Measurements from ENCODE around the gene ATP2B2. TPM values are rescaled to one million over a fixed set of nuclear protein-coding genes. Genes with fewer than 3 reads are reported as not detected.

Gene ATP2B2
- total RNA-seq, 1 experiment from 2014 or later: not detected

DNA sequence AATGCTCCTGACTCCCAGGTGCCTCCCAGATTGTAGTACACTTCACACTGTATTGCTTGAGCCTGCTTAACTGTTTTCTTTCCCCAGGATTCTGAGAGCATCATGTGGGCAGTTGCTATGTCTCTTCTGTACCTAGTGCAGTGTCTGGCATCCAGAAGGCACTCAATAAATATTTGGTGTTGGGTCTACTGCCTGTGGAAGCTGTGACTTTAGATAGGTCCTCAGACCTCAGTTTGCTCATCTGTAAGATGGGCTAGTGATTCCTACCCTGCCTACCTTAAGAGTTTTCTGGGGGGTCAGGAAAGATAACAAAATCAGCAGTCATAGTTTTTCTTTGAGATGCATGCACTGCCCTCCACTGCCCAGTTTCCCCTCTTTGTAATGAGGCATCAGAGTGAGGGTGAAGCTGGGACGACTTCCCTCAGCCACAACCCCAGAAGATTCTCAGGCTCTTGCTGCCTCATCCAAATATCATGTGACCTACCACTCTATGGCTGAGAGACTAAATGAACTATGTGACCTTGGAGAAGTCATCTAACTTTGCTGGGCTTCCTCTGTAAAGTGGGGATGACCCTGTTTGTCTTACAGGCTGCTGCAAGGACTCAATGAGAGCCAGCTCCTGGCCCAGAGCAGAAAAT is 50.4 kb downstream of the ATP2B2 start:
- no peak for DNase-seq (ENCODE audit: unreplicated experiment)
- Mint-ChIP-seq H3K27ac (ENCODE audit: low read depth, unreplicated experiment) (no peak overlapping the region), H3K4me3 (ENCODE audit: unreplicated experiment) (no peak overlapping the region), H3K4me1 (ENCODE audit: insufficient read depth, unreplicated experiment) (no peaks in the 10 kb centered on the region), H3K36me3 (ENCODE audit: insufficient read depth, unreplicated experiment) (no peaks in the 10 kb centered on the region), H3K9me3 (ENCODE audit: unreplicated experiment) (no peaks in the 10 kb centered on the region), H3K27me3 (ENCODE audit: insufficient read depth, unreplicated experiment) (peaks cover 35% of the 10 kb centered on the region)
- TF ChIP-seq, protein P1, sequence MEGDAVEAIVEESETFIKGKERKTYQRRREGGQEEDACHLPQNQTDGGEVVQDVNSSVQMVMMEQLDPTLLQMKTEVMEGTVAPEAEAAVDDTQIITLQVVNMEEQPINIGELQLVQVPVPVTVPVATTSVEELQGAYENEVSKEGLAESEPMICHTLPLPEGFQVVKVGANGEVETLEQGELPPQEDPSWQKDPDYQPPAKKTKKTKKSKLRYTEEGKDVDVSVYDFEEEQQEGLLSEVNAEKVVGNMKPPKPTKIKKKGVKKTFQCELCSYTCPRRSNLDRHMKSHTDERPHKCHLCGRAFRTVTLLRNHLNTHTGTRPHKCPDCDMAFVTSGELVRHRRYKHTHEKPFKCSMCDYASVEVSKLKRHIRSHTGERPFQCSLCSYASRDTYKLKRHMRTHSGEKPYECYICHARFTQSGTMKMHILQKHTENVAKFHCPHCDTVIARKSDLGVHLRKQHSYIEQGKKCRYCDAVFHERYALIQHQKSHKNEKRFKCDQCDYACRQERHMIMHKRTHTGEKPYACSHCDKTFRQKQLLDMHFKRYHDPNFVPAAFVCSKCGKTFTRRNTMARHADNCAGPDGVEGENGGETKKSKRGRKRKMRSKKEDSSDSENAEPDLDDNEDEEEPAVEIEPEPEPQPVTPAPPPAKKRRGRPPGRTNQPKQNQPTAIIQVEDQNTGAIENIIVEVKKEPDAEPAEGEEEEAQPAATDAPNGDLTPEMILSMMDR (IDR thresholded peaks at IDR 0.05; ENCODE audit: unreplicated experiment): no peak
- ChIA-PET CTCF (no interaction called here), POLR2A (no interaction called here)
- intact Hi-C loops (cut with micrococcal nuclease): no loop called here
- no TSS peak for BruUV-seq (replicated peaks)

DNA sequence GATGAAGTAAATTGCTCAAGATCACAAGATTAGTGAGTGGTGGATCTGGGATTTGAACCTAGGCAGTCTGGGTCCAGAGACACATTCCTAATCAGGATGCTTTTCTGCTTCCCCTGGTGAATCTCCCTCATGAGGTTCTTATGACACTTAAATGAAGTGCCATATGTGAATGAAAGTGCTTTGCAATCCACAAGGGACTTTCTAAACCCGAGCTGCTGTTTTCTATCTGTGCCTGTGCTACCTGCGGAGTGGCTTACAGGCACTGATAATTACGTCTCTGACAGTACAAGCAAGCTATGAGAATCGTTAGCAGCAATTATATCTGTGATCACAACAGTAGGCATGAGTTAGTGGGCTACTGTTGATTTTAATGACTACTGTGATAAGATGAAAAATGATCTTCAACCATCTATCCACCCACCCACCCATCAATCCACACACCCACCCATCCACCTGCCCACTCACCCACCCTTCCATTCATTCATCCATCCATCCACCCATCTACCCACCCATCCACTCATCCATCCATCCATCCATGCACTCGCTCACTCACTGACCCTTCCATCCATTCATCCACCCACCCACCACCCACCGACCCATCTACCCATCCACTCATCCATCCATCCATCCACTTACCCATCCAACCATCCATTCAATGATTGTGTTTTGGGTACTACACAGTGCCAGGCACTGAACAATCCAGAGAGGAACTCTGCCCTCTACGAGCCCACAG is 51.8 kb downstream of the ATP2B2 start:
- H3K4me3 Mint-ChIP-seq (ENCODE audit: unreplicated experiment): no peak overlapping the region
- no TSS peak for BruUV-seq (replicated peaks)
- no peaks in the 10 kb centered on the region for H3K9me3 Mint-ChIP-seq (ENCODE audit: unreplicated experiment)
- no peak for DNase-seq (ENCODE audit: unreplicated experiment)
- H3K4me1 Mint-ChIP-seq (ENCODE audit: insufficient read depth, unreplicated experiment): no peaks in the 10 kb centered on the region
- ChIA-PET CTCF (no interaction called here), POLR2A (no interaction called here)
- H3K27ac Mint-ChIP-seq (ENCODE audit: low read depth, unreplicated experiment): no peak overlapping the region
- TF ChIP-seq, protein P1 (IDR thresholded peaks at IDR 0.05; ENCODE audit: unreplicated experiment): no peak
- intact Hi-C loops (cut with micrococcal nuclease): no loop called here
- no peaks in the 10 kb centered on the region for H3K36me3 Mint-ChIP-seq (ENCODE audit: insufficient read depth, unreplicated experiment)
- peaks cover 35% of the 10 kb centered on the region for H3K27me3 Mint-ChIP-seq (ENCODE audit: insufficient read depth, unreplicated experiment)

DNA sequence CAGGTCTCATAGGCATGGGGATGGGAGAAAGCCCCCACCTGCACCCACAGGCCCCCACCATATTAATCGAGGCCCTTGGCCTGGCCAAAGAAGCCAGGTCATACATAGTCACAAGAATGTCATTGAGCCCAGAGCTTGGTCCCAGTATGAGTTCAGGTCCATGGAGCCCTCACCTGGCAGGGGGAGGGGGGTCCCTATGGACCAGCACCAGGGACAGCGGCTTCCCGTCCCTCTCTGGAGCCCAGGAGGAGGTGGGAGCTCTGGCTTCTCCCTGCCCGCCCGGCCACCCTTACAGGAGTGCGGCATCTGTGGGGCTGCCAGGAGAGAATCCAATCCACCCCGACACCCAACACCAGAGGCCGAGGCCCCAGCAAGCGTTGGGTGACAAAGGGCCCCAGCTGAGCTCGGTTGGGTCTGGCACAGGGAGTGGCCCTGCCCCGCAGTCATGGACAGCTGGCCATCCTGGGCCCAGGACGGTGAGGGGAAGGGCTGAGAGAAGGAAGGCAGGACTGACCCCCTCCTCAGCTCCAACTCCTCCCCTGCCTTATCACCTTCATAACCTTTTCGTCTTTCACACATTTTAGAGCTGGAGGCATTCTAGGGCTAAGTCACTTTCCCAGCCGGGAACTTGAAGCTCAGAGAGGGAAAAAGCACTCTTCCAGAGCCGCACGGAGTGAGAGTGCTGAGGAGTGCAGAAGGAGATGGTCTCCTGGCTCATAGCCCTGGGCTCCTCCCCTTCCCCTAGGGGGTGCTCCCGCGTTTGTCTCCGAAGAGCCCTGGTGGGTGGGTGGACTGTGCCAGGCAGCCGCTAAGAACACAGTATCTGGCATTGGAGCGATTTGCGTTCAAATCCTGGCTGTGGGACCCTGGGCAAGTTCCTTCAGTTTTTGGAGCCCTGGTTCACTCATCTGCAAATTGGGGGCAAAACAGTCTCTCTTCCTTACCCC is 54.6 kb downstream of the ATP2B2 start:
- ChIA-PET POLR2A (interaction anchor here (0.7 kb wide), 1 partner anchor 53 kb away, joined by 4 read pairs; no protein-coding TSS in a partner anchor), CTCF (no interaction called here)
- no peaks in the 10 kb centered on the region for H3K4me1 Mint-ChIP-seq (ENCODE audit: insufficient read depth, unreplicated experiment)
- intact Hi-C loops (cut with micrococcal nuclease): no loop called here
- TF ChIP-seq, protein P1 (IDR thresholded peaks at IDR 0.05; ENCODE audit: unreplicated experiment): no peak
- H3K27me3 Mint-ChIP-seq (ENCODE audit: insufficient read depth, unreplicated experiment): peaks cover 27% of the 10 kb centered on the region
- DNase-seq (ENCODE audit: unreplicated experiment): no peak
- no peaks in the 10 kb centered on the region for H3K36me3 Mint-ChIP-seq (ENCODE audit: insufficient read depth, unreplicated experiment)
- no peak overlapping the region for H3K27ac Mint-ChIP-seq (ENCODE audit: low read depth, unreplicated experiment)
- H3K4me3 Mint-ChIP-seq (ENCODE audit: unreplicated experiment): no peak overlapping the region
- no peaks in the 10 kb centered on the region for H3K9me3 Mint-ChIP-seq (ENCODE audit: unreplicated experiment)
- no TSS peak for BruUV-seq (replicated peaks)

DNA sequence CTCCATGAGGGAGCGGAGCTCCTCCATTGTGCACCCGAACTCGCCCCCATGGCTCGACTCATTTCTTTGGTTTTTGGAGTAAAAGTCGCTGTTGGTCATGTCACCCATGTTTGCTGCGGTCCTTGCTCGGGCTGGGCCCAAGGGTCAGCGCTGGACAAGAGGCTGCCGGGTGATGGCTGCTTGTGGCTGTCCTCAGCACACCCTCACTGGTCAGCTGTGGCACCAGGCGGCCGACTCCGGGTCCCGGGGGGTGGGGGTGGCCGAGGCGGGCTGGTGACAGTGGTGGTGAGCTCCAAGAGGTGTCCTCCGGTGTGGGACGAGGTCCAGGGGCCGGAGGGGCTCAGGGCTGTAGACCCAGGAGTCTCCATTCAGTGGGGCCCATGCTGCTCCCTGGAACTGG is 56.0 kb downstream of the ATP2B2 start:
- peaks cover 6% of the 10 kb centered on the region for H3K4me1 Mint-ChIP-seq (ENCODE audit: insufficient read depth, unreplicated experiment)
- peaks cover 40% of the 10 kb centered on the region for H3K27me3 Mint-ChIP-seq (ENCODE audit: insufficient read depth, unreplicated experiment)
- CTCF ChIA-PET: no interaction called here
- TF ChIP-seq, protein P1 (IDR thresholded peaks at IDR 0.05; ENCODE audit: unreplicated experiment): no peak
- no peak overlapping the region for H3K27ac Mint-ChIP-seq (ENCODE audit: low read depth, unreplicated experiment)
- intact Hi-C loops (cut with micrococcal nuclease): no loop called here
- POLR2A ChIA-PET: no interaction called here
- H3K9me3 Mint-ChIP-seq (ENCODE audit: unreplicated experiment): no peaks in the 10 kb centered on the region
- no peak for DNase-seq (ENCODE audit: unreplicated experiment)
- no peaks in the 10 kb centered on the region for H3K36me3 Mint-ChIP-seq (ENCODE audit: insufficient read depth, unreplicated experiment)
- H3K4me3 Mint-ChIP-seq (ENCODE audit: unreplicated experiment): no peak overlapping the region
- no TSS peak for BruUV-seq (replicated peaks)
